Measurements from ENCODE around the gene CD99L2.

CD99L2 gene

DNA sequence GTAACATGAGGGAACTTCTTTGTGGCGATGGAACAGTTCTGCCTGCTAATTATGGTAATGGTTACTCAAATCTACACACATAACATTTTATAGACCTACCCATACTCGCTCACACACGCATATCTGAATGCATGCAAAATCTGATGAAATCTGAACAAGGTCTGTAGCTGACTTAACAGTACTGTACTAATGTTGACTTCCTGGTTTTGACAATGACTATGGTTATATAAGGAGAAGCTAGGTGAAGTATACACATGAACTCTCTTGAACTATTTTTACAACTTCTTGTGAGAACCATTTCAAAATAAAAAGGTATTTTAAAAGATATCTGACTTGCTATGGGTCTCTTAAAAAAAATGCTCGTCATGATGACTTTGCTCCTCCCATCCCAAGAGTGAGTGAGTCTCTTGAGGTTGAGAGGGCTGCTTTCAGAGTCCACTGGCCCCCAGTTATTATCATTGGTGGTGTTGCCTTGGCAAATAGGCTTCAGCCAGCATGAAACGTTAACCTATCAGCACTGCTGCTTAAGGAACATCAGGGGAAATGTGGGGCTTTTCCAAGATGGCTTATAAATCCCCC is 105.4 kb downstream of the CD99L2 start:
- no peak for DNase-seq (ENCODE audit: low read depth, low spot score)

DNA sequence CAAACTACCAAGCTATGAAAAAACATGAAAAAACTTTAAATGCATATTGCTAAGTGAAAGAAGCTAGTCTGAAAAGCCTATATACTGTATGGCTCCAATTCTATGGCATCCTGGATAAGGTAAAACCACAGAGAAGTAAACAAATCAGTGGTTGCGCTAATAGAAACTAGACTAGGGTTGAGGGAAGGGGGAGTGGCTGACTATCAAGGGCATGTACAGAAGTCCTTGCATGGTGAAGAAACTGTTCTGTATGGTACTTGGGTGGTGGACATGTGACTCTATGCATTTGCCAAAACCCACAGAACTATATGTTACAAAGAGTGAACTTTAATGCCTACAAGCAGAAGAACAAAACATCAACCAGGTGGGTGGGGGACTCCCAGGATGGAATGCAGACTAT is 108.4 kb downstream of the CD99L2 start:
- no peak for DNase-seq (ENCODE audit: low read depth, low spot score)

DNA sequence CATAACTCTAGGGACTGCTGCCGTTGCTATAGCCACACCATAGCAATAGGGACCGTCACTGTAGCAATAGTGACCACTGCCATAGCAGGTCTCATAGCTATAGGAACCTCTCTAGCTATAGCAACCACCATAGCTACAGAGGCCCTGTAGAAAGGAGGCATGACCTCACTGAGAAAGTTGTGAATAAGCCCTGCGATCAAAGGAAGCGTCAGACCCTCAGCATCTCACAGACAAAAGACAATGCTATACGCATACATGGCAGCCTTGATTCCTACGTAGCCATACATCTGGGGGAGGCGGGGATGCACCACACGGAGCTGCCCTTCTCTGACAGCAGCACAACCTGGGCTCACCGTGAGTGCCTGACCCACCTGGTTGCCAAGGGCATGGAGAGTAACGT is 116.8 kb downstream of the CD99L2 start:
- DNase-seq (ENCODE audit: low read depth, low spot score), result no peak

DNA sequence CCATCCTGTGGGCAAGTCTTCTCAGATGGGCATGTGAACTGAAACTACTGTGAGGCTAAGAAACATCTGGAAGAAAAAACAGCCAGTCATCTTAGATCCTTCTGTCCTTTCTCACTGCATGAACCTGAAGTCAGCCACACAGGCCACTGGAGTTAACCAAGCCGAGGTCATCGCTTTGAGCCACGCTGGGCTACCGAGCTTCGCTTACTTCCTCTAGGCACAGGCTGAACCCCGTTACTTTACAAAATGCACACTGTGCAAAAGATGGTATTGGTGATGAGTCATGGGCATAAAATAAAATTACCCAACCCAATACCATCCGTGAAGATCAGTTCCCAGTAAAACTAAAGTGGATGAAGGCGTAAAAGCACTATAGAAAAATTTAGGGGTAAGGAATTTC is 119.1 kb downstream of the CD99L2 start:
- DNase-seq (ENCODE audit: low read depth, low spot score), result no peak

DNA sequence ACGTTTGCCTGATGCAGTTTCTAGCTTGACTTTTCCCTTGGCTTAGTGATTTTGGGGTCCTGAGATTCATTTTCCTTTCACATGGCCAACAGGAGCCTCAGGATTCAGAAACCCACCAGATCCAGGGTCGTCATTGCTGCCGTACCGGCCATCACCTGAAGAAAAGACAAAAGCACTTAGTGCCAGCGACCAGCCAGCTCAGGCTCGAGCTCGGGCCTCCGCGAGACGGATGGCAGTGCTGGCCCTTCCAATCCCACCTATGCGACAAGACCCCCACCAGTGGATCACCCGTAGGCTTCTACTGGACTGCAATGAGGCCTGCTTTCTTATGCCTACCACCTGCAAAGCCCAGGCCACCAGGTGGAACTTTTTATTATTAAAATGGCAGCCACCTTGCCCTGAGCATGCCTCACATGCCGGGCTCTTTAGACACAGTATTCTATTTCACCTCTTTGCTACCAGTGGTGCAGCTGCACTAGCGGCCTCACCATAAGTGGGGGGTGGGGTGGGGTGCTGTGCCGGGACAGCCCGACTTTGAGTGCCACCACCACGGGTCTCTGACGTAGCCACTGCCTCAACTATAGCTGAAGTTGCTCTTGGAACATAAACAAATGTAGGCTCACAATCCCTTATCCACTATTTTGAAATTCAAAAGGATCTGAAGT is 121.0 kb downstream of the CD99L2 start:
- DNase-seq (ENCODE audit: low read depth, low spot score), result no peak

DNA sequence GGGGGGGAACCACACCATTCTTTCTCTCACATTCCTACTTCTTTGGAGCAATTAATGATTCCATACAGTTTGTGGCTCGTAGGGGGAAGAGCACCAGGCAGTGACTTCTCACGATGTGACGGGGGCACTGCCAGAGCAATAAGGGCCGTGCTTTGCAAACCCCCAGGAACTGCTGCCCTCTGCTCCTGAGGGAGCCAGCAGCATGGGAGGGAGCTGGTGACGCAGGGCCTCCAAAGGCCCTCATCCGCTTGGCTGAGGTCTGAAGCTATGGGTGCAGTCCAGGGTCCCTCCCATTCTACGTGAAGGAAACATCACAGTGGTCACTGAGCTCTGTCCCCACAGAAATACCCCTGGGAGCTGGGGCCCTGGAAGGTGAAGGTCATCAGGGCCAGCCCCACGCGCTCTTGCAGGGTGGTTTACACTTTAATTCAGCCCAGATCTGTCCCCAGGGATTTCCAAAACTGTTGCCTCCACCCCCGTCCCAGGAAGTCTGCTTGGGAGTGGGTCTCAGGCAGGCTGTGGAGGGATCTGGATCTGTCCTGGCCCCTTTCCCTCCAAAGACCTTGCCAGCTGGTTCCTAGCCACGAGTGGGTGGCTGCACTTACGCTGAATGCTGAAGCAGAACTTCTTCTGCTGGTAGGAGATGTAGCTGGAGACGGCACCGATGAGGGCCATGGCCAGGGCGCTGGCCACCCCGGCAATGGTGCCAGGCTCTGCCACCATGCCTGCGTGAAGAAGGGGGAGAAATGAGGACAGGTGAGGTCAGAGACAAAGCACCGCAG is 122.7 kb downstream of the CD99L2 start:
- no peak for DNase-seq (ENCODE audit: low read depth, low spot score)

DNA sequence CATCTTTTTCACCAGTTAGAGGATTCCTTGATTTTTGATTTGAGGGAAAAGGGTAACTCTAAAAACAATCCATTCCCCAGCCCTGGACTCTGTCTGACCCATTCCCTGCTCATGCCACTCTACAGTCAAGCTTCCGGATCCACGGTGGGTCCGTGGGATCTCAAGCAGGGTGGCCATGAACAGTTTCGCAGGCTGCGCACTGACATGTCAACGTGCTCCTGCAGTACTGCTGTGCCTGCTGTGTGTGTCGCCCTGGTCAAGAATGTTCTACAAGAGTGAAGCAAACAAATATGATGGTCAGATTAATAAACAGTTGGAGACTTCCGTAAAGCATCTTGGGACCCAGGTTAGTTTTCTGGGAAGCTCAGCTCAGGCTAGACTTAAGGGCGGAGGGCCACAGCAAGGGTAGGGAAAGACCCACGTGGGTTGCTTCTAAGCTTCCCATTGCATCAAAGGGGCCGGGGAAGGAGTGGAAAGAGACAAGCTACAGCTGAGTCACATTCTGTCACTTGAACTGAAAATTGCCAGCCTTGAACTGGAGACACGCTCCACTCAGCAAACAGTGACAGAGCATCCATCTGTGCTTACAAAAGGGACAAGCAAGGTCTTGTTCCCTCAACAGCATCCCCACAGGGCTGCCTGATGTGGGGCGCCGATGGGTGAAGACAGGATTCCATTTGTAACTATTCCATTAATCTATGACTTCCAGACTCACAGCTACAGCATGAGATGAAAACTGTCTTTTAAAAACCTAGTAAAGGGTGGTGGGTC is 123.5 kb downstream of the CD99L2 start:
- DNase-seq (ENCODE audit: low read depth, low spot score), result no peak

DNA sequence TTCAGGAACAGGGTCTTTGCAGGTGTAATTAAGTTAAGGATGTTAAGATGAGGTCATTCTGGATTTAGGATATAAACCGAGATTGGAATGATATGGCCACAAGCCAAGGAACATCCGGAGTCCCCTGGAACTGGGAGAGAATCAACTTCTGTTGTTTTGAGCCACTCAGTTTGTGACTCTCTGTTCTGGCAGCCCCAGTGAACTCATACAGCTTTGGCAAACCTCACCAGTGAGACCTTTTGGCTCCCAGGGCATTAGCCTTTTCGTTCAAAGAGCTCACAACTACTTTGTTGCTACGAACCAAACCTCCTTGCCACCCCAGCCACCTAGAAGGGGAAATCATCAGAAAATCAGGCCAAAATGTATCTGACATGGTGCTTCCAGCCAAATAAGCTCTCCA is 124.8 kb downstream of the CD99L2 start:
- no peak for DNase-seq (ENCODE audit: low read depth, low spot score)

DNA sequence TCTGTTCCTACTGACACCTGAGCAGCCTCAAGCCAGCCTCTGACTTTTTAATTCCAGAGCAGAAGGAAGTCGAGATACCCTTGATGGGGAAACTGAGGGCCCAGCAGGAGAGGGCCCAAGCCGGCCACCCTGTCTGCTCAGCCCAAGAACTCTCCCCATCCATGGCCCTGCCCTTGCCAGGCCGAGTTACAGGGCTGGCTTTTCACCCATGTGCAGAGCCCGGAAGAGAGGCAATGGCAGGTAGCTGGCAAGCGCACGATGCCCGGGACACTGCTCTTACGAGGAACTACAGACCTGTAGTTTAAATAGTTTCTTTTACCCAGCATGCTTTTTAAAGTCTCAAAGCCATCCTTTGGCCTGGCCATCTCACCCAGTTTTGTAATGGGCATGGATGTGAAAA is 125.4 kb downstream of the CD99L2 start:
- DNase-seq (ENCODE audit: low read depth, low spot score), result no peak

DNA sequence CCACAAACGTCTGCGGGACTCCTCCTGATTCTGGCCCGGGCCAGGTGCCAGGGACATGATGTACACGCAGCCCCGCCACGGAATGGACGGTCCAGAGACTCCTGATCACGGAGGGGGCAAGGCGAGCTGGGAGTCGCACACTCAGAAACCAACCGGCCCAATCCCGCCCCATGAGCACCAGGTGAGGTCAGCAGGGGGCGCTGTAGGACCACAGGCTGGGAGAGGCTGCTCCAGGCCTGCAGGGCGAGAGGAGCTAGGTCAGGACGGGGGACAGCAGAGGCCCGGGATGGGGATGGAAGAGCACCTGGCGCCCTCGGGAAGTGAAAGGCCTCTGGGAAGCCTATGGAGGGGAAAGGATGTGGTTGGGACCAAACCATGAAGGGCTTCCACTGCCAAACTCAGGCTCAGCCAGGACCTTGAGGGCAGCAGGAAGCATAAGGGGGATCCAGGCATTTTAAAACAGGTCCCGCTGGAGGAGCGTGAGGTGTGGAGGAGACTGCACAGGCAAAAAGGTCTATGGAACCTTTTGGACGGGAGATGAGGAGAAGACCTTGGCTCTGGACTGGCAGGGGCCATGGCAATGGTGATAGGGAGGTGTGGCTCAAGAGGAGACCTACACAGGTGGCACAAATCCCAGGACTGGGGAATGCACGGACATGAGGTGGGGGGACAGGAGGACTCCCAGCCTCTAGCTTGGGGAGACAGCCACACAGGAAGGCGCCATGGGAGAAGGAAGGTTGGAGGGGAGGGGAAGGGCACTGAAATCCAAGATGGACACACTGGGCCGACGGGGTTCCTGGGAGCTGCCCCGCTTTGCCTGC is 126.1 kb downstream of the CD99L2 start:
- no peak for DNase-seq (ENCODE audit: low read depth, low spot score)

DNA sequence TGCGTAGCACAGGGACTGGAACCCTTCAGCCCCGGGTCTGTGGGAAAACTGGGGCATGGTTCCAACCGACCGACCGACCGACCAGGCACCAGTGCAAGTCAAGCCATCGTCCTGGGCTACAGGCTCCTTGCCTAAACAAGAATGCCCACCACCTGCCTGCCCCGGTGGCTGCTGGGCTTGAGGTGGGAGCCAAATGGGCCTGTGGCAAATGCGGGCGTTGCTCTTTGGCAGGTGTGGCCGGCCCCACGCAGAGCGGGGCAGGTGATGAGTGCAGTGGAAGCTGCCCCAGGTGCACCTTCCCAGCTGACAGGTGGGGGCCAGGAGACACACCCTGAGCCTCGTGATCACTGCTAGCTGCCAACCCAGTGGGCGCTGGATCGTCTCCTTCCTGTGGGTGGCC is 127.4 kb downstream of the CD99L2 start:
- DNase-seq (ENCODE audit: low read depth, low spot score), result no peak

DNA sequence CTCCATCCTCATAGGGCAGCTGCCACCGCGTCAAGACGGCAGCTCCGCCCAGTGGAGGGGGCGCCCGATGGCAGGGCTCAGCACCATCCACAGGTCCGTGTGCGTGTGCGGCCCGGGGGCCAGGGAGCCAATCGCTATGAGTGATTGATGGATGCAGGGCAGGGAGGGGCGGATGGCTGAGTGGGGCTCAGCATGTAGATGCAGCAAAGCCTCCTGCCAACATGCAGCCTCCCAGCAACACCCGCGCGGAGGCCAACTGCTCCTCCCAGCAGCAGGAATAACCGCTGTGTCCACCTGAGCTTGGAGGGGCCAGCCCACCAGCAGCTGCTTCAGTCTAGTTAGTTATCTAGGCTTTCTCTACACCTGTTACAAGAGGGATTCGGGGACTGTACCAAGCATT is 127.8 kb downstream of the CD99L2 start:
- DNase-seq (ENCODE audit: low read depth, low spot score), result no peak

DNA sequence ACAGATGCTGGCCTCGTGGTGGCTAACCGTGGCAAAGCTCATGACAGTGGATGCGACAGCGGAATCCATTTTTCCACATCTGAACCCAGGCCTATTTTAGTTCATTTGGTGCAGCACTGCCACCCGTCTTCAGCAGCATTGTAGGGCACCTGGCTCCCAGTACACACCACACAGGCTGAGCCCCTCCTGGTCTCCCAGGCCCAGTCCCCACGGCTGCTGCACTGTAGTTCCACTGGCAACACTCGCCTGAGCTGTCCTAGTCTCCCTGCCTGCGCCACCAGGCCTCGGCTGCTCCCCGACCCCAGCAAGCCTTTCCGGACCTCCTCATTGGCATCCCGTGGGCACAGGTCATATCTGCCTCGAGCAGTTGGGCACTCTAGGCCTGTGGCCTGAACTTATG is 129.1 kb downstream of the CD99L2 start:
- no peak for DNase-seq (ENCODE audit: low read depth, low spot score)

DNA sequence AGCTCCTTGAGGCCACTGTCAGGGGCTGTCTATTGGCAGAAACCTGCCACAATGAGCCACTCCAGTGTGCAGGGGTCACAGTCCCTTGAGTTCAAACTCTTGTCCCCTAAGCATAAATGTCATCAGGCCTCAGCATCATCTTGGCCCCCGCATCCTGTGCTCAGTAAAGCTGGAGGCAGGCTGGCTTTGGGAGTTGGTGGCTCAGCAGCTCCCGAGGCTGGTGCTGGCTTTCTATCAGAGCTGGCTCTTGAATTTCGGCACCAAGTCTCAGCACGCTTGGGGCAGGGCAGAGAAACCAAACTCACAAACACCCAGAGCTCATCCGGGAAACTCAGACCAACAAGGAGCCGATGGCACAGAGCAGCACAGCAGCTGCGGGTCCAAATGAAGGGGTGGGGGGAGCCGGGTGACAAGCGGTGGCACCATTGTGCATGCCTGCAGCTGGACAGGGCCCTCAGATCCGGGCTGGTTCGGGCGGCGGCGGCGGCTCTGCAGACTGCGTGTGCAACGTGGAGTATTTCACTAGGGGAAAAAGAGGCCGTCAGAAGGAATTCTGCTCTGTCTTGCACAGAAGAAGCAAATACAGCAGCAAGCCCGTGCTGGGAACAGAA is 129.8 kb downstream of the CD99L2 start:
- no peak for DNase-seq (ENCODE audit: low read depth, low spot score)

DNA sequence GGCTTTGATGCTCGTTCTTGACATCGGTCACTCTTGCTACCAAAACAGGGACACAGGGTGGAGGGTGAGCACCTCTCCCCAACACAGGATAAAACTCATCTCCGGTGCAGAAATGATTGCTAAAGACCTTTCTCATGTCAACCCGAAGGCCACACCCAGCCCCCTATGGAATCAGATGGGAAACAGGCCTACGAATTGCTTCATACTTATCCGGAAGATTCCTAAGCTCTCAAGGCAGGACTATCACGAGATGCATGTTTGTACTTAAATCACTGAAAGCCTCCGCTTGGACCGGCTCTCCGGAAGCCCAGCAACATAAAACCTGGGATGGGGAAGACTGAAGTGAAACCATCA is 130.4 kb downstream of the CD99L2 start:
- DNase-seq (ENCODE audit: low read depth, low spot score), result no peak

DNA sequence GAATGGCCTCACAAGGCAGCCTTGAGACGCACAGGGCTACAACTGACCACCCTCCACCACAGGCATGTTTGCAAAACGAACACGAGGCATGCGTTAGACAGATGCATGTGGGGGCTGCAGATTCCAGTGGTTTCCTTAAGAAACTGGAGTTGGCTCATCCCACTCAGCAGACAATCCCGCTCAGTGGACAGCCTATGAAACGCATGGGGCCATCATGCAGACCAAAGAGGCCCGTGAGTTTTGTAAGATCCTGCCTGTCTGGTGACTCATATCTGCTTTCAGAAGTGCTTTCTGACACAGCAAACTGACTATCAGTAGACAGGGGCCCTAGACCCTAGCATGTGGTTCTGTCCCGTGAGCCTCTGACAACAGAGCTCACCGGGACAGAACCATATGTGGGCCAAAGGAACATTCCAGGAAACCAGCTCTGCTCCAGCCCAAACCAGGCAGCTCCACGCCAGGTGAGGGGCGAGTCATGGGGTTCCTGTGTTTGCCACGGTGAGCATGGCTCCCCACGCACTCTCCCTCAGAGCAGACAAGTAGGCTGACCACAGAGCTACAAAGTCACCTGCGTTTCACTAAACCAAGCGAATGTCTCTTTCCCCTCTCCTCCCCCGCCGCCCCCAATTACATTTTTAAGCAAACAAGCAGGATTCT is 130.9 kb downstream of the CD99L2 start:
- DNase-seq (ENCODE audit: low read depth, low spot score), result no peak

DNA sequence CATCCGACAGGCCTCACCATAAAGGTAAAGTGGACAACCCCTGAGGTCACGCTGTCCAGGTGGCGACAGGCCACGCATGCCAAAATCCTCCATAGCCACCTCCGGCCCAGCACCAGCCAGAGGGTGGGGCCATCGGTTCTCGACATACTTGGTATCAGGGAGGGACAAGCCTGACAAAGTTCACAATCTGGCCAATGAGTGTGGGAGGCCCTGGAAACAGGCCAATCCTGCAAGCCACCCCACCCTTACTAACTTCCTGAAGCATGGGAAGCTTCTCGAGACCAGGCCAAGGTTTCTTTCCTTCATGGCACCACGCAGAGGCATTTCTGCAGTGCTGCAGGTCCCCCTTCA is 131.4 kb downstream of the CD99L2 start:
- no peak for DNase-seq (ENCODE audit: low read depth, low spot score)

DNA sequence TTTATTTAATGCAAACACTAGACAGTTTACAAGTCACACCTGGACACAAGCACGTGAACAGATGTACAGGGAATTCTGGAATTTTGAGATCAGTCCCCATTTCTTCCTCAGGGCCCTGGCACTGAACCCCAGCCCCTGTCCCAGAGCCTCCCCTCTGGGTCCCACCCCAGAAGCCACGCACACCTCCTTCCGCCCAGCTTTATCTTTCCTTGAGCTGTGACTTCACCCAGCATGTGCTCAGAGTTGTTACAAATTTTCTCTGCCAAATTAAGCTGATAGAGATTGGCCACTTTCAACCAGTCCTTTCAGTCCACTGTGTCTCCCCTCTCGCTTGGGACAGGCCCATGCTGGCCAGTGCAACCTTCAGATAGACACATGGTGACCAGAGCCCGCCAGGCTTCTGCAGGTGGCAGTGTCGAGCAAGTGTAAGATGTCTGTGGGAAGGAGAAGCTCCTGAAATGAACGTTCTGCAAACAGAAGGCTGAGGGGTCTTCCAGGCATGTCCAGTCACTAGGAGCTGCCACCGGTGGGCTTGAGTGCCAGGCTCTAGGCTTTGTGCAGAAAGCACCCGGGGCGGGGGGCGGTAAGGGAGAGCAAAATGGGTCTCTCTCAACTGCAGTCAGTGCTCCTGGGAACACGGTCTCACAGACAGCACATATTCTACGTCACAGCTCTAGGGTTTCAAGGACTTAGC is 132.0 kb downstream of the CD99L2 start:
- DNase-seq (ENCODE audit: low read depth, low spot score), result no peak

DNA sequence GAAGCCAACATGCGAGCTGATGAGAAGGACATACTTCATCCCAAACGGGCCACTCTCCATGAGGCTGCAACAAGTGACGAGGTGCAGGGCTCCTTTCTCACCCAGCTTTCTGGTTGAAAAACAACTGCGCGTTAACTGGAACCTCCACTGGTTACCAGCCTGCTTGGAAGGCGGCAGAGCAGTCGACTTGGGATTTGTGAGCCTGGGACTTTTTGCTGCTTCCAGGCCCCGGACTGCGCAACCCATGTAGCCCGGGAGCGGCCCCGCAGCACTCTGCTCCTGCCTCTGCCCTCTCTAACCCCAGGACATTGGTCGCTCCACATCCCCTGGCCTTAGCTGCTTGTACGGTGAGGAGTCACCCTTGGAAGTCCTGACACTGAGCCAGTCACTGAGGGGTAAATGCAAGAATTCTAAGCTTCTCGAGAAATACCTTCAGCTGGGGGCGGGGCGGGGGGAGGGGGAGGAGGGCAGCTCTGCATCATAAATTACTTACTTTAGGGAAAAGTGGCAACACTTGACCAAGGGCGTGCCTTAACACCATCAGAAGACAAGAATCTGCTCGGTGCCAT is 132.6 kb downstream of the CD99L2 start:
- no peak for DNase-seq (ENCODE audit: low read depth, low spot score)

DNA sequence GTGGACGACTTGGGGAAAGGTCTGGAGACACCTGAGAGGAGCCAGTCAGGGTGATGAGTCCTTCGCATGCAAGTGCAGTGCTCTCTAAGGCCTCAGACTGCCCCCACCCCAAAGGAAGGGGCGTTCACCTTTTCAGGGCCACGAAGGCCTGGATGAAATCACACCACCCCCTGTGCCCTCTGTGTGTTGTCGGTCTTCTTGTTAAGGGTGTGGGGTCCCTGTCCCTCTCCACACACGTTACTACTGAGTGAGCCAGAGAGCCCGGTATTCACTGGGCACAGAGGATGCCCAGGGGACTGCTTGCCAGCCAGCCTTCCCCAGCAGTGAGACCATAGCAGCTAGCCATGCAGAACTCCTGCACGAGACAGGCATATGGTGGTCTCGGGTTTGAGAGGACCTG is 133.2 kb downstream of the CD99L2 start:
- no peak for DNase-seq (ENCODE audit: low read depth, low spot score)

Data from smooth muscle cell of the brain vasculature (primary cell).